Astrocyte (in vitro differentiated cells and primary cell): ENCODE results near the gene LRRC42.

Source experiments
- CTCF ChIP-seq: IDR thresholded peaks from 2 replicates; pipeline ENCODE4 v1.5.1; 2011; ENCODE audit warnings: low read depth, mild to moderate bottlenecking, inconsistent platforms, low read length, moderate library complexity; ENCODE audit not compliant: insufficient read depth
- EZH2 ChIP-seq: IDR thresholded peaks from 2 replicates; pipeline ENCODE4 v1.6.1; 2012; ENCODE audit warnings: mild to moderate bottlenecking, low read length, inconsistent platforms; ENCODE audit not compliant: insufficient read depth

DNA sequence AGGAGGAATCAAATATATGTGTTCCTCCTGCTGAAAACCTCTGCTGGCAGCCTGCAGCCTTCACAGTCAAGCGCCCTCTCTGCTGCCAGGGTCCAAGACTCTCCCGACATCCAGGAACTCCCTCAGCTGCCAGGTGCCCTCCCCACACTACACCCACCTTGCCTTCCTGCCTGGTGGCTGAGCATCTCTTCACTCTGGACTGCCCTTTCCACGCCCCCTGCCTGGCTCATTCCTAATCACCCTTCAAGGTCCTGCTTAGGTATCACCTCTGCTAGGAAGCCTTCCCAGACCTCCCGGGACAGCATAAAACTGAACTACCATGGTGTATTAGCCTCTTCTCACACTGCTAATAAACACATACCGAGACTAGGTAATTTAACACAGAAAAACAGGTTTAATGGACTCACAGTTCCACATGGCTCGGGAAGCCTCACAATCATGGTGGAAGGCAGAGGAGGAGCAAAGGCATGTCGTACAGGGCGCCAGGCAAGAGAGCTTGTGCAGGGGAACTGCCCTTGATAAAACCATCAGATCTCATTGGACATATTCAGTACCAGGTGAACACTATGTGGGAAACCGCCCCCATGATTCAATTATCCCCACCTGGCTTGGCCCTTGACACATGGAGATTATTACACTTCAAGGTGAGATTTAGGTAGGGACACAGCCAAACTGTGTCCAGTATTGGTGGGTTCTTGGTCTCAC is 56.5 kb downstream of the LRRC42 start:
- TF ChIP-seq EZH2 (no peak), CTCF (no peak)
